Peyer's patch (tissue), 4 donors: ENCODE results near the gene OBP2B. TPM values are rescaled to one million over a fixed set of nuclear protein-coding genes. Genes with fewer than 3 reads are reported as not detected.

Source experiments
- DNase-seq, 3 donors: peaks; one replicate each; pipeline ENCODE4 v3.0.0-alpha.2; 2017 to 2019
- H3K27ac ChIP-seq, 4 donors: fragments of 200-600 bp; sonication (generic); one replicate each; pipeline ENCODE4 v1.5.1; 2016 to 2019
- H3K27me3 ChIP-seq, 2 donors: fragments of 200-600 bp; sonication (generic); one replicate each; pipeline ENCODE4 v1.5.1; 2019
- H3K36me3 ChIP-seq, 3 donors: fragments of 200-600 bp; sonication (generic); one replicate each; pipeline ENCODE4 v1.5.1; 2016 to 2019
- H3K4me1 ChIP-seq, 4 donors: fragments of 200-600 bp; sonication (generic); one replicate each; pipeline ENCODE4 v1.5.1; 2016 to 2019
- H3K4me3 ChIP-seq, 4 donors: fragments of 200-600 bp; sonication (generic); 1 replicate in 3 of 4; 2 replicates in 1 of 4; pipeline ENCODE4 v1.5.1; 2016 to 2019; ENCODE audit warnings: mild to moderate bottlenecking in 1 of 4
- H3K9me3 ChIP-seq, 4 donors: fragments of 200-600 bp; sonication (generic); one replicate each; pipeline ENCODE4 v1.5.1; 2016 to 2019; ENCODE audit warnings: mild to moderate bottlenecking in 1 of 4
- POLR2A ChIP-seq, 2 donors: fragments of 450-650 bp; IDR thresholded peaks; one replicate each; pipeline ENCODE4 v1.5.1; 2017; ENCODE audit warnings: antibody characterized with exemption in 2 of 2, mild to moderate bottlenecking in 2 of 2, moderate library complexity in 2 of 2
- total RNA-seq, 4 donors: library from RNA; depleted of rRNA; stranded (reverse); fragments of >200 nt; gene quantifications; one replicate each; pipeline ENCODE4 v1.1.0, GENCODE V29; 2016
- TF ChIP-seq, protein P1 (sequence below), 6 experiments: fragments of 450-650 bp in 4 of 6; fragments of 200-600 bp in 2 of 6; sonication (generic) in 1 of 6; IDR thresholded peaks; one replicate each; pipeline ENCODE4 v1.5.1; 2017 to 2019; ENCODE audit warnings: antibody characterized with exemption in 6 of 6, mild to moderate bottlenecking in 3 of 6, moderate library complexity in 1 of 6

The OBP2B gene
- total RNA-seq, 4 donors from 2014 or later, result not detected

- Histone ChIP-seq H3K9me3 (no peaks in the 10 kb centered on the region), H3K4me1 (peaks cover 0 to 18% (median 3%) of the 10 kb centered on the region in 4 donors), H3K36me3 (no peaks in the 10 kb centered on the region), H3K27me3 (no peaks in the 10 kb centered on the region), H3K27ac (no peak overlapping the region), H3K4me3 (no peak overlapping the region)
- peak in 1 of 3 donors; percentile 20 for DNase-seq
- no peak for TF ChIP-seq POLR2A (IDR thresholded peaks at IDR 0.05)
- TF ChIP-seq, protein P1, sequence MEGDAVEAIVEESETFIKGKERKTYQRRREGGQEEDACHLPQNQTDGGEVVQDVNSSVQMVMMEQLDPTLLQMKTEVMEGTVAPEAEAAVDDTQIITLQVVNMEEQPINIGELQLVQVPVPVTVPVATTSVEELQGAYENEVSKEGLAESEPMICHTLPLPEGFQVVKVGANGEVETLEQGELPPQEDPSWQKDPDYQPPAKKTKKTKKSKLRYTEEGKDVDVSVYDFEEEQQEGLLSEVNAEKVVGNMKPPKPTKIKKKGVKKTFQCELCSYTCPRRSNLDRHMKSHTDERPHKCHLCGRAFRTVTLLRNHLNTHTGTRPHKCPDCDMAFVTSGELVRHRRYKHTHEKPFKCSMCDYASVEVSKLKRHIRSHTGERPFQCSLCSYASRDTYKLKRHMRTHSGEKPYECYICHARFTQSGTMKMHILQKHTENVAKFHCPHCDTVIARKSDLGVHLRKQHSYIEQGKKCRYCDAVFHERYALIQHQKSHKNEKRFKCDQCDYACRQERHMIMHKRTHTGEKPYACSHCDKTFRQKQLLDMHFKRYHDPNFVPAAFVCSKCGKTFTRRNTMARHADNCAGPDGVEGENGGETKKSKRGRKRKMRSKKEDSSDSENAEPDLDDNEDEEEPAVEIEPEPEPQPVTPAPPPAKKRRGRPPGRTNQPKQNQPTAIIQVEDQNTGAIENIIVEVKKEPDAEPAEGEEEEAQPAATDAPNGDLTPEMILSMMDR (IDR thresholded peaks at IDR 0.05), result no peak
Observed at GRCh38 chr9:133158695-133159094, 50.4 kb downstream of the OBP2B start.

Other genes starting within 250 kb of the OBP2B start
- 1 to 10 TPM in 2 of 4 donors, under 1 TPM in 1, not detected in 1; 0.88 to 2.7 (median 2.4) TPM for gene GFI1B, start 230.6 kb downstream of the OBP2B start, total RNA-seq
- 100 to 1,000 TPM in 1 of 4 donors, 10 to 100 TPM in 3; 63.7 to 103 (median 73.5) TPM for gene GTF3C5, start 178.3 kb downstream of the OBP2B start, total RNA-seq
- 1 to 10 TPM; 1.6 to 9.1 (median 5.8) TPM for gene CEL, start 147.3 kb downstream of the OBP2B start, total RNA-seq
- 100 to 1,000 TPM in 2 of 4 donors, 10 to 100 TPM in 2; 53.1 to 237 (median 139) TPM for gene RALGDS, start 88.0 kb downstream of the OBP2B start, total RNA-seq
- 10 to 100 TPM in 3 of 4 donors, 1 to 10 TPM in 1; 7.0 to 49.5 (median 14.1) TPM for gene GBGT1, start 45.3 kb downstream of the OBP2B start, total RNA-seq
- gene ABO, start 66.0 kb upstream of the OBP2B start, total RNA-seq, result 100 to 1,000 TPM in 2 of 4 donors, 10 to 100 TPM in 2; 43.7 to 283 (median 148) TPM
- 10 to 100 TPM; 16.1 to 41.2 (median 26.8) TPM for gene SURF6, start 126.9 kb upstream of the OBP2B start, total RNA-seq
- gene MED22, start 138.9 kb upstream of the OBP2B start, total RNA-seq, result 10 to 100 TPM; 23.5 to 42.1 (median 31.2) TPM
- 1,000 to 10,000 TPM in 1 of 4 donors, 100 to 1,000 TPM in 3; 708 to 1,565 (median 870) TPM for gene RPL7A, start 139.0 kb upstream of the OBP2B start, total RNA-seq
- 10 to 100 TPM; 41.2 to 75.1 (median 53.4) TPM for gene SURF1, start 147.2 kb upstream of the OBP2B start, total RNA-seq
- gene SURF2, start 147.3 kb upstream of the OBP2B start, total RNA-seq, result 10 to 100 TPM in 3 of 4 donors, 1 to 10 TPM in 1; 5.4 to 18.9 (median 15.3) TPM
- 100 to 1,000 TPM in 3 of 4 donors, 10 to 100 TPM in 1; 56.9 to 281 (median 225) TPM for gene SURF4, start 166.8 kb upstream of the OBP2B start, total RNA-seq
- gene STKLD1, start 167.1 kb upstream of the OBP2B start, total RNA-seq, result under 1 TPM in 1 of 4 donors, not detected in 3; 0.94 TPM
- gene REXO4, start 208.8 kb upstream of the OBP2B start, total RNA-seq, result 10 to 100 TPM; 15.6 to 37.1 (median 19.4) TPM
- gene ADAMTS13, start 213.1 kb upstream of the OBP2B start, total RNA-seq, result 10 to 100 TPM in 1 of 4 donors, 1 to 10 TPM in 3; 4.4 to 13.2 (median 5.7) TPM